Activated CD4-positive, alpha-beta T cell treated with anti-CD3 and anti-CD28 coated beads, Interleukin-2, amount 10 ng/mL, durations not matched to agents 7 days and 5 days (primary cell): Measurements from ENCODE around the gene OSBPL1A. TPM values are rescaled to one million over a fixed set of nuclear protein-coding genes. Genes with fewer than 3 reads are reported as not detected.
"Not testable (repeated sequence)": the region's sequence is repeated elsewhere in the genome, so short reads cannot be mapped to it uniquely, and the experiment has no call there.

ENCODE experiments used
- CTCF ChIA-PET: fragments of 350-600 bp; sonication (Branson Sonifier 250); formaldehyde crosslinking; loops from one replicate; lab custom pipeline; 2021; ENCODE audit warnings: antibody characterized with exemption; lab: Charles Lee
- POLR2A ChIA-PET: fragments of 350-600 bp; sonication (Branson Sonifier 250); formaldehyde crosslinking; loops from one replicate; lab custom pipeline; 2021; ENCODE audit warnings: antibody characterized with exemption; lab: Charles Lee
- DNase-seq: peaks from one replicate; pipeline ENCODE4 v3.0.0-alpha.2; 2020
- H3K27ac Mint-ChIP-seq: one replicate; pipeline ENCODE4 v1.8.0; 2021; ENCODE audit warnings: mild to moderate bottlenecking, moderate library complexity, mixed read lengths
- H3K27me3 Mint-ChIP-seq: one replicate; pipeline ENCODE4 v1.8.0; 2021; ENCODE audit warnings: mixed read lengths
- H3K36me3 Mint-ChIP-seq: one replicate; pipeline ENCODE4 v1.8.0; 2021; ENCODE audit warnings: low read depth, mixed read lengths
- H3K4me1 Mint-ChIP-seq: one replicate; pipeline ENCODE4 v1.8.0; 2021; ENCODE audit warnings: mixed read lengths
- H3K4me3 Mint-ChIP-seq: one replicate; pipeline ENCODE4 v1.8.0; 2021; ENCODE audit warnings: mild to moderate bottlenecking, moderate library complexity, mixed read lengths
- H3K9me3 Mint-ChIP-seq: one replicate; pipeline ENCODE4 v1.8.0; 2021; ENCODE audit warnings: mixed read lengths
- total RNA-seq, 2 experiments: library from RNA; stranded (reverse); gene quantifications; one replicate each; pipeline ENCODE4 v1.2.3, GENCODE V29; 2021

OSBPL1A gene
- total RNA-seq, 2 experiments from 2014 or later = 1.00 to 1.4 TPM

DNA sequence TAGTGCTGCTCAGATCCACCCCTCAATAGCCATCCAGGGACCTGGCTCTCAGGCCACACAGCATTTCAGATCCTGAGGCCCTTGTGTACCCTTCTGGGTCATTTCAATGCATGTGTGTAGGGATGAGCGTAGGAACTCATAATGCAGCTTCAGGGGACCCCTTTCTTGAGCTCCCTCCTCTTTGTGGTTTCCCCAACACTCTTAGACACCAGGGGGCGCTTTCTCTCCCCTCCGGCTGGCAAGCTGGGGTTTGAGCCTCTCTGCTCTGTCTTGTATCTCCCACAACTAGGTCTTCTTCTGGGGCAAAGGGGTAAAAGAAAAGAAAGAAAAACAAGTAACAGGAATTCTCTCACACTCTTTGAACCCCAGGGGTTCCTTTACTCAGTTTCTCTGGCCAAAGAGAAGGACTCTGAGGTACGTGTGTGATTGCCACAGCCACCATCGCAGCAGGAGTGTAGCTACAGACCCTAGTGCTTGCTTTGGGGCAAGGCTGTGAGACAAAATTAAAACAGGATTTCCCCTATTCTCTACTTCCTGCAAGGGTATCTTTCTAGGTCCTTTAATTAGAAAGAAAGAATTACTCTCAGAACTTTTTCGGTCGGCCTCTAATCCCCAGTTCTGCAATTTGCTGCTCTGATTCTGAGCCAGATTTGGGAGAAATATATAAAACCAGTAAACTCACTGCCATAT, 220.8 kb downstream of the OSBPL1A start:
- DNase-seq = peak; percentile 24
- POLR2A ChIA-PET = no interaction called here
- H3K4me1 Mint-ChIP-seq = peaks cover 5% of the 10 kb centered on the region
- H3K4me3 Mint-ChIP-seq = no peak overlapping the region
- CTCF ChIA-PET = interaction anchor here (0.6 to 1.9 kb wide), 4 partner anchors 8 to 216 kb away, joined by 3 to 6 read pairs (median 3); no protein-coding TSS in a partner anchor
- H3K36me3 Mint-ChIP-seq = no peaks in the 10 kb centered on the region
- no peaks in the 10 kb centered on the region for H3K9me3 Mint-ChIP-seq
- no peaks in the 10 kb centered on the region for H3K27me3 Mint-ChIP-seq
- H3K27ac Mint-ChIP-seq = no peak overlapping the region

DNA sequence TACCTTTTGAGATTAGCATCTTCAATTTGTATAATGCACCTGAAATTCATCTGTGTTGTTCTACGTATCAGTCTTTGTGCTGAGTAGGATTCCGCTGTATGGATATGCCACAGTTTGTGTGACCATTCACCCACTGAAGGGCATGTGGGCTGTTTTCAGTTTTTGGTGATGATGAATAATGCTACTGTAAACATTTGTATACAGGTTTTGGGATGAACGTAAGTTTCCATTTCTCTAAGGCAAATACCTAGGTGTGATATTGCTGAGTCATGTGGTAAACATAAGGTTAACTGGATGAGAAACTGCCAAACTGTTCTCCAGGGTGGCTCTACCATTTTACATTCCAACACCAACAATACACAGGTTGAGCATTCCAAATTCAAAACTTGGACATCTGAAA, 223.6 kb downstream of the OSBPL1A start:
- Mint-ChIP-seq H3K36me3 (no peaks in the 10 kb centered on the region), H3K27ac (no peak overlapping the region), H3K27me3 (no peaks in the 10 kb centered on the region), H3K9me3 (no peaks in the 10 kb centered on the region), H3K4me1 (peaks cover 5% of the 10 kb centered on the region), H3K4me3 (no peak overlapping the region)
- DNase-seq = no peak
- POLR2A ChIA-PET = interaction anchor here (0.7 kb wide), 1 partner anchor 163 kb away, joined by 7 read pairs; no protein-coding TSS in a partner anchor
- CTCF ChIA-PET = interaction anchor here (0.8 kb wide), 1 partner anchor 25 kb away, joined by 3 read pairs; no protein-coding TSS in a partner anchor

DNA sequence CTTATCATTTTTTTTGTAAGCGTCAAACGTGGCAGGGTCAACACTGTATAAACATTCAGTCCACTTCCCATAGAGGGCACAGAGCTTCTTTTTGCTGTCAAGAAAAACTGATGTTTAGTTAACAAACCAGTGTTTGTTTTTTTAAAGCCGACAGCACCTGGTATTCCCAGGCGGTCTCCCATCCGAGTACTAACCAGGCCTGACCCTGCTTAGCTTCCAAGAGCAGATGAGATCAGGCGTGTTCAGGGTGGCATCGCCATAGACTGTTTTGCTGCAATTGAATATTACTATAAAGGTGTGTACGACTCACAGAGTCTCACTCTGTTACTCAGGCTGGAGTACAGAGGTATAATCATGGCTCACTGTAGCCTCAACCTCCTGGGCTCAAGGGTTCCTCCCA, 227.3 kb downstream of the OSBPL1A start:
- ChIA-PET CTCF (no interaction called here), POLR2A (no interaction called here)
- Mint-ChIP-seq H3K27me3 (no peaks in the 10 kb centered on the region), H3K4me3 (no peak overlapping the region), H3K4me1 (peaks cover 5% of the 10 kb centered on the region), H3K9me3 (no peaks in the 10 kb centered on the region), H3K27ac (no peak overlapping the region), H3K36me3 (no peaks in the 10 kb centered on the region)
- no peak for DNase-seq

GRCh38 chr18:24168496-24168895, 229.1 kb downstream of the OSBPL1A start:
- ChIA-PET POLR2A (no interaction called here), CTCF (interaction anchor here (1.1 kb wide), 1 partner anchor 8 kb away, joined by 3 read pairs; no protein-coding TSS in a partner anchor)
- no peak for DNase-seq
- Mint-ChIP-seq H3K36me3 (no peaks in the 10 kb centered on the region), H3K9me3 (no peaks in the 10 kb centered on the region), H3K4me1 (no peaks in the 10 kb centered on the region), H3K27me3 (no peaks in the 10 kb centered on the region), H3K4me3 (no peak overlapping the region), H3K27ac (no peak overlapping the region)

DNA sequence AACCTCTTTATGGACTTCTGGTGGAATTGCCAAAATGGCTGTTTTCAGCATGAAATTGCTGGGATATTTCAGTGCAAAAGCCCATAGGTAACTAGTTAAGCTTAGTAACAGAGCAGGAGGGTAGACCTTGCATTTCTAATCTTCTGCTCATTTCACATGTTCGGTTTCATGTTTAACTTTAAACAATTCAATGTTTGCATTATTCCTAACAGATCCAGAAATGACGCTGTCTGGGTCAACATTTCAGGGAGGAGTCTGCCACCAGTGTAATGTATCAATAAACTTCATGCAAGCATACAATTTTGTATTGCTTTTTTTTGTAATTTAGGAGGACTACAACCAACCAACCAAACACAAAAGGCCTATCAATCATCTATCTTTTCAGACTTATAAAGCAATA, 236.3 kb downstream of the OSBPL1A start:
- H3K36me3 Mint-ChIP-seq = no peaks in the 10 kb centered on the region
- ChIA-PET POLR2A (no interaction called here), CTCF (no interaction called here)
- no peaks in the 10 kb centered on the region for H3K4me1 Mint-ChIP-seq
- H3K27me3 Mint-ChIP-seq = no peaks in the 10 kb centered on the region
- no peak overlapping the region for H3K4me3 Mint-ChIP-seq
- no peak for DNase-seq
- H3K9me3 Mint-ChIP-seq = no peaks in the 10 kb centered on the region
- no peak overlapping the region for H3K27ac Mint-ChIP-seq

GRCh38 chr18:24160086-24160485, 237.5 kb downstream of the OSBPL1A start:
- no peaks in the 10 kb centered on the region for H3K4me1 Mint-ChIP-seq
- no peaks in the 10 kb centered on the region for H3K36me3 Mint-ChIP-seq
- CTCF ChIA-PET = no interaction called here
- no peaks in the 10 kb centered on the region for H3K27me3 Mint-ChIP-seq
- H3K9me3 Mint-ChIP-seq = no peaks in the 10 kb centered on the region
- H3K4me3 Mint-ChIP-seq = no peak overlapping the region
- DNase-seq = no peak
- no peak overlapping the region for H3K27ac Mint-ChIP-seq
- POLR2A ChIA-PET = no interaction called here

DNA sequence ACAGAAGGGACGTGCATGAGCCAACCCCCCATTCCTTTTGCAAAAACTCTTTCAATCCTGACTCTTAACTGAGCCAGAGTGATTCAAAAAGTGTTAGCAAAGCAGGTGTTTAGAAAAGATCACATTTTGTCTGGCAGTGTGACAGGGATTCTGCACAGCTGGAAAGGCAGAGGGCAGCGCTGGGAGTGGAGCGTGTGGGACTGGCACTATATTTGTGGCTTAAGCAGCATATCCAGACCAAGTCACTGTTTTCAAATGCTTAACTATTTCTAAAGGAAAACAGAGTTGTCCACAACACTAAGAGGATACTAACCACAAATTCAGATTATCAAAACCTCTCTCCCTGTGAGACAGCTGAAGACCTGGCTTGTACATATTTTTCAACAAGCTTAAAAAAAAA, 239.8 kb downstream of the OSBPL1A start:
- no peak for DNase-seq
- no peaks in the 10 kb centered on the region for H3K36me3 Mint-ChIP-seq
- no peak overlapping the region for H3K4me3 Mint-ChIP-seq
- H3K27ac Mint-ChIP-seq = no peak overlapping the region
- no peaks in the 10 kb centered on the region for H3K27me3 Mint-ChIP-seq
- no peaks in the 10 kb centered on the region for H3K9me3 Mint-ChIP-seq
- CTCF ChIA-PET = no interaction called here
- no peaks in the 10 kb centered on the region for H3K4me1 Mint-ChIP-seq
- POLR2A ChIA-PET = no interaction called here

DNA sequence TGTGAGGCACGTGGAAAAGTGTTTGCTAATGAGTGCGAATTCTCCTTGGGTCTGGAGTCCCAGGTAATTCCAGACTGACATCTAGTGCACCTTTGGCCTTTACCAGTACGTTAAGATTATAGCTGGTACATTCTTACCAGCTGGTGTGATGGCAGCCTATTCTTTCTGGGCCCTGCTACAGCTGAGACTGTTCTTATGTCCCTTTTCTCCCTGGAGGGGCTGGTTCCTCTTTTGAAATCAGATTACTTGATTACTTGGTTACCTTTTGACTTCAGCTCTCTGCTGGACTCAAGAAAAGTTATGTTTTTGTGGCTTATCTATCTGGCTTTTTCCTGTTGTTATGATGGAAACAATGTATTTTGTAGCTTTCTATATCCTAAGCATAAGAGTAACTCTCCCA, 244.2 kb downstream of the OSBPL1A start:
- ChIA-PET POLR2A (no interaction called here), CTCF (no interaction called here)
- no peak for DNase-seq

GRCh38 chr18:24149591-24149990, 248.0 kb downstream of the OSBPL1A start:
- DNase-seq, H3K4me1 Mint-ChIP-seq, H3K27ac Mint-ChIP-seq, POLR2A ChIA-PET, H3K4me3 Mint-ChIP-seq, H3K9me3 Mint-ChIP-seq, H3K36me3 Mint-ChIP-seq: not testable (repeated sequence)
- CTCF ChIA-PET = interaction anchor here (1.1 kb wide), 1 partner anchor 25 kb away, joined by 3 read pairs; no protein-coding TSS in a partner anchor
- peaks cover 13% of the 10 kb centered on the region for H3K27me3 Mint-ChIP-seq

More for the DNA sequence above, 244.2 kb downstream of the OSBPL1A start:
- H3K27me3 Mint-ChIP-seq = no peaks in the 10 kb centered on the region
- no peak overlapping the region for H3K4me3 Mint-ChIP-seq
- H3K36me3 Mint-ChIP-seq = no peaks in the 10 kb centered on the region
- no peaks in the 10 kb centered on the region for H3K9me3 Mint-ChIP-seq
- no peak overlapping the region for H3K27ac Mint-ChIP-seq
- no peaks in the 10 kb centered on the region for H3K4me1 Mint-ChIP-seq

GRCh38 chr18:24142376-24142775, 255.2 kb downstream of the OSBPL1A start:
- ChIA-PET CTCF (no interaction called here), POLR2A (no interaction called here)
- no peak for DNase-seq
- Mint-ChIP-seq H3K9me3 (no peaks in the 10 kb centered on the region), H3K4me3 (no peak overlapping the region), H3K27me3 (peaks cover 48% of the 10 kb centered on the region), H3K36me3 (peaks cover 5% of the 10 kb centered on the region), H3K27ac (no peak overlapping the region), H3K4me1 (peaks cover 18% of the 10 kb centered on the region)

- no peak for DNase-seq
- H3K27ac Mint-ChIP-seq = no peak overlapping the region
- H3K36me3 Mint-ChIP-seq = peaks cover 19% of the 10 kb centered on the region
- POLR2A ChIA-PET = no interaction called here
- CTCF ChIA-PET = no interaction called here
- peaks cover 43% of the 10 kb centered on the region for H3K27me3 Mint-ChIP-seq
- H3K4me1 Mint-ChIP-seq = peaks cover 33% of the 10 kb centered on the region
- H3K4me3 Mint-ChIP-seq = no peak overlapping the region
- H3K9me3 Mint-ChIP-seq = no peaks in the 10 kb centered on the region
Measured at GRCh38 chr18:24140697-24141096, 256.9 kb downstream of the OSBPL1A start.

DNA sequence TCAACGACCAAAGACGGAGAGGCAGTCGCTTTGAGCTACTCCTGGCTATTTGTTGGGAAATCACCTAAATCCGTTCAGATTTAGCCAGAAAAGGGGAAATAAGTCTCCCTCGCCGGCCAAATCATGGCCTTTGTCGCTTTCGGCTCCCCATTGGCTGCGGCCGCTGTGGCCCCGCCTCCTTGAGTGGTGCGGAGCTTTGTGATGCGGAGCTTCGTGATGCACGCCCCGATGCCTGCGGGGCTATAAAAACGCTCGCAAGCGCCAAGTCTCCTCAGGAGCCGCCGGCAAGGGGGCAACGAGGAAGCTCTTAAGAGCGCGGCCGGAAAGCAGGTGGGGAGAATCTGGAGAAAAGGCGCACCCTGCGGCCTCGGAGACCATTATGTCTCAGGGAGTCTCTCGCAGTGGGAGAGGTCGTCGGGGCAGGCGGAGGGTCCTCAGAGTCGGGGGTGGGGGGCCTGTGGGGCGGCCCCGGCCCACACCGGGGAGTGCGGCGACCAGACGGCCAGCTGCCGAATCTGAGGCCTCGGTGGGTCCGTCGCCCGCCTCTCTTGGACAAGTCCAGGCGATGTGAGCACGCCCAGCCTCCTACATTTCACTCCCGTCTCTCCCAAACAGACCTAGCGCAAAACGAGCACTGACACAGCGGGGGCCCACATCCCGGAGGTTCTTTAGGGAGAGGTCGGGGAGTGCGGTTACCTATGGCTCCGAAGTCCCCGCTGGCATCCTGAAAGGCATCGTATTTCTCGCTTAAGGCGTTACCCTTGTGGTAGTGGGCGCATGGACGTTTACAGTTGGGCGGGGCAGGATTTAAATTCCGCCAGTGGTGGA, 258.6 kb downstream of the OSBPL1A start, which contains the start of gene CABYR:
TSS of gene CABYR (plus strand) at position 274 of the 828 bp plus-strand sequence. CDS start 4,053 bp downstream, outside the sequence.
- Mint-ChIP-seq H3K27ac (peak within 1 kb of the TSS; percentile 76), H3K4me1 (peaks cover 33% of the 10 kb centered on the region), H3K36me3 (peaks cover 29% of the 10 kb centered on the region), H3K27me3 (peaks cover 28% of the 10 kb centered on the region), H3K4me3 (peak within 1 kb of the TSS; percentile 77), H3K9me3 (no peaks in the 10 kb centered on the region)
- DNase-seq = peak; percentile 62
- ChIA-PET POLR2A (no interaction called here), CTCF (interaction anchor here (1.0 kb wide), 1 partner anchor 43 kb away, joined by 3 read pairs; no protein-coding TSS in a partner anchor)

DNA sequence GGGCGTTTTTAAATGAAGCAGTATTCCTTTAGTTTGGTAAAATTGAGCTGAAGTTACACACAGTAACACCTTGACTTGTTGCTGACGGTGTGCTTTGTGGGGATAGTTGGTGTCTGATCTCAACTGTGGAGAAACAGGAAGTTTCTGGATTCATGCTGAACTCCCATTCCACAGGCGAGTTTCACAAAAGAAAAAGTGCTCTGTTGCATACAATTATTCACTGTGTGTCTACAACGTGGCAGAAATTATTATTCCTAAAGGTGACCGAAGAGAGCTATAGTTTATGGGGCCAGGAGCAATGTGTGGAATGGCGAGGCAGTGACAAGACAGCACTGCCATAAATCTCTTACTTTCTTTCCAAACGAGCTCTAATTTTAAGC, 259.2 kb downstream of the OSBPL1A start:
- peaks cover 26% of the 10 kb centered on the region for H3K27me3 Mint-ChIP-seq
- H3K4me3 Mint-ChIP-seq = peak overlapping the region; percentile 77
- H3K36me3 Mint-ChIP-seq = peaks cover 34% of the 10 kb centered on the region
- H3K27ac Mint-ChIP-seq = no peak overlapping the region
- CTCF ChIA-PET = no interaction called here
- no peaks in the 10 kb centered on the region for H3K9me3 Mint-ChIP-seq
- POLR2A ChIA-PET = no interaction called here
- peaks cover 33% of the 10 kb centered on the region for H3K4me1 Mint-ChIP-seq
- DNase-seq = no peak
